ENCODE measurements around the gene MKLN1.
"Not testable (repeated sequence)": the region's sequence is repeated elsewhere in the genome, so short reads cannot be mapped to it uniquely, and the experiment has no call there.

Gene MKLN1

GRCh38 chr7:131320603-131321002 lies 7.1 kb upstream of the MKLN1 start:
- DNase-seq = no peak

GRCh38 chr7:131321656-131322055 lies 6.0 kb upstream of the MKLN1 start:
- no peak for DNase-seq

GRCh38 chr7:131322061-131322460 lies 5.6 kb upstream of the MKLN1 start:
- DNase-seq = no peak

DNA sequence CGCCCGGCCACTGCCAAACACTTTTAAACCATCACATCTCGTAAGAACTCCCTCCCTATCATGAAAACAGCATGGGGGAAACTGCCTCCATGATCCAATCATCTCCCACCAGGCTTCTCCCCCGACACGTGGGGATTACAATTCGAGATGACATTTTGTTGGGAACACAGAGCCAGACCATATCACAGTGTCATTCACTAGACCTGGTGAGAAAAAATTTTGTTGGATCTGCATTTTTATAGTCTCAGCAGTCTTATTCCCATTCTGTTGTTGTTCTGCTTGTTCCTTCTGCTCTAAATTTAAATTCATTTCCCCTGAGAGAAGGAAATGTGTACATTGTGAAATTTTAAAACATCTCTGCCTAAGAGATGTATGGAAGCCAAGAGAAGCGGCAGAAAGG lies 4.8 kb upstream of the MKLN1 start:
- DNase-seq = no peak

DNA sequence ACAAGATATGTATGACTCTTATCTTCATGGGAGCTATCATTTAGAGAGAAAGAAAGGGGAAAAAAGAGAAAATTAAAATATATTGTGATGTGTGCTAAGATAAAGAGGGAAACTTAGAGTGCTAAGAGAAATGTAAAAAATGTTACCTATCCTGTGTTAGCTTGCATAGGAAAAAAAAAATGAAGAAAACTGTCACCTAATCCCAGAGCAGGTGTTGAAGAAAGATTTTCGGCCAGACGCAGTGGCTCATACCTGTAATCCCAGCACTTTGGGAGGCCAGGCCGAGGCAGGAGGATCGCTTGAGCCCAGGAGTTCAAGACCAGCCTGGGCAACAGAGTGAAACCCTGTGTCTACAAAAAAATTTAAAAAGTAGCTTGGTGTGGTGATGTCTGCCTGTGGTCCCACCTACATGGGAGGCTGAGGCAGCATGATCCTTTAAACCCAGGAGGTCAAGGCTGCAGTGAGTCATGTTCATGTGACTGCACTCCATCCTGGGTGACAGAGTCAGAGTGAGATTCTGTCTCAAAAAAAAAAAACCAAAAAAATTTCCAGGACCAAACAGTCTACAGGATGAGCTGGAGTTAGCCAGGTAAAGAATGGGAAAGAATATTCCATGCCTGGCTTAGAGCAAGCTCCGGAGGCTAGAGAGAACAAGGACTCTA lies 2.4 kb upstream of the MKLN1 start:
- DNase-seq = no peak

DNA sequence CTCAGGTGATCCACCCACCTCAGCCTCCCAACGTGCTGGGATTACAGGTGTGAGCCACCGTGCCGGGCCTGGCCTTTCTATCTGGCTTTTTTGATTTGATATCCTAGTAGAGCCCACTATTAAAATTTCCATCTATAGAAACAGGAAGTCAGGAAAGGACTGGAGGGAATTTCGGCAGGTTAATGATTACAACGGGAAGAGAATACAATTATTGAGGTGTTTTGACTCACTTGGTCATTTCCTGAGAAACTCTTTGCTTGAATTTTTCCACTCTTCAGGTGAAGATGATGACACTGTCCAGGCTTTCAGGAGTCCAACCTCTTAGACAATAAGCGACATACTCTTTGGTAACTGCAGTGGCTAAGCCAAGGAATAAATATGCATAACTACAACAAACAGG lies 1.1 kb upstream of the MKLN1 start:
- DNase-seq = no peak

- no peak for DNase-seq
Observed at GRCh38 chr7:131327049-131327625, 539 bp upstream of the MKLN1 start.

GRCh38 chr7:131328377-131329175 lies 900 bp downstream of the MKLN1 start:
- no peak for DNase-seq

DNA sequence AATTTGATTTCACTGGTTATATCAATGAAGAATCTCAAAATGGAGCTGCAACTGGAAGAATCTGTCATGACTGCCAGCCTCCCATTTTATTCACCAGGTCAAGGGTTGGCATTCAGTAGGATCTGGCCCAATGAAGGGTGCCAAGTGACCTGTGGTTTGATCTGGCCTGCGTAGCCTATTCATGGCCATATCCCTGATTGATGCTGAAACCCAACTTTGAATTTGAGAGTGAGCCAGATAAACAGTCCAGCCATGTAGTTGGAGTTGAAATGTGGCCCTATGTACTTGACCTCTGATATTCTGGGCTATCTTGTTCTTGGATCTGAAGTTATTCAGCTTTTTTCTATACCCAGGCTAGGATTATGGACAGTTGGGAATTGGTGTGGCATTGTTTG lies 1.5 kb downstream of the MKLN1 start:
- no peak for DNase-seq

- no peak for DNase-seq
Observed at GRCh38 chr7:131330299-131330698, 2.6 kb downstream of the MKLN1 start.

- DNase-seq = no peak
Observed at GRCh38 chr7:131331806-131332205, 4.1 kb downstream of the MKLN1 start.

GRCh38 chr7:131332729-131333128 lies 5.1 kb downstream of the MKLN1 start:
- not testable (repeated sequence) for DNase-seq

DNA sequence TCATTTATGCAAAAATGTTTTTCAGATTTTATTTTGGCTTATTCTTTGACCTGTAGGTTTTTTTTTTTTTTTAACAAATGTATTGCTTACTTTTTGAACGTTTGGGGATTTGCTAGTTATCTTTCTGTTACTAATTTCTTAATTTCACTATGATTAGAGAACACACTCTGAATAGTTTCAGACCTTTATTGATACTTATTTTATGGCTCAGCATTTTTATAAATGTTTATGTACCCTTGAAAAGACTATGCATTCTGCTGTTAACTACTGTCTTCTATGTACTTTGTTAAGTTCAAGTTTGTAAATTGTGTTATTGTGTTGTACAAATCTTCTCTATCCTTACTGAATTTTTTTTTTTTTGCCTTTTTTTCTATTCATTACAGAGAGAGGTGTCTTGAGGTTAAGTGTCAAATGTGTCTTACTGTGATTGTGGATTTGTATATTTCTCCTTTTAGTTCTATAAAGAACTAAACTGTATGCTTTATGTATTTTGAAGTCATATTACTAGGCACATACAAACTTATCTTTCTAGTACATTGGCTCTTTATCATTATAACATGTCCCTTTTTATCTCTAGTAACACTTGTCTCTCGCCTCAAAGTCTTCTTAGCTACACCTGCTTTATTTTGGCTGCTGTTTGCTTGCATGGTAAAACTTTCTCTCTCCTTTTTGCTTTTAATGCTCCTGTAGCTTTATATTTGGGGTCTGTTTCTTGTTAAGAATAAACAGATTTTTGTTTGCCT lies 8.1 kb downstream of the MKLN1 start:
- DNase-seq = no peak

DNA sequence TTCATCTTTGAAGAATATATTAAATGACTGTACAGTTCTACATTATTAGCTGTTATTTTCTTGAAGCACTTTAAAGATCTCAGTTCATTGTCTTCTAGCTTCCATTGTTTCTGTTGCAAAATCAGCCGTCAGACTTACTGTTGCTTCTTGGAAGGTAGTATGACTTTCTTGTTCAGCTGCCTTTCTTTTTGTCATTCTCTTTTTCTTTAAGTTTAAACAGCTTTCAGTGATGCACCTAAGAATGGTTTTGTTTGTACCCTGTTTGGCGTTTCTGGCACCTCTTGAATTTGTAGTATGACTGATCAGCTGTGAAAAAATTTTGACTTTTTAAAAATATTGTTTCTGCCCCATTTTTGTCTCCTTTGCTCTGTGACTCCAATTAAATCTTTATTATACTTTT lies 9.3 kb downstream of the MKLN1 start:
- DNase-seq = no peak

GRCh38 chr7:131338173-131338572 lies 10.5 kb downstream of the MKLN1 start:
- no peak for DNase-seq

DNA sequence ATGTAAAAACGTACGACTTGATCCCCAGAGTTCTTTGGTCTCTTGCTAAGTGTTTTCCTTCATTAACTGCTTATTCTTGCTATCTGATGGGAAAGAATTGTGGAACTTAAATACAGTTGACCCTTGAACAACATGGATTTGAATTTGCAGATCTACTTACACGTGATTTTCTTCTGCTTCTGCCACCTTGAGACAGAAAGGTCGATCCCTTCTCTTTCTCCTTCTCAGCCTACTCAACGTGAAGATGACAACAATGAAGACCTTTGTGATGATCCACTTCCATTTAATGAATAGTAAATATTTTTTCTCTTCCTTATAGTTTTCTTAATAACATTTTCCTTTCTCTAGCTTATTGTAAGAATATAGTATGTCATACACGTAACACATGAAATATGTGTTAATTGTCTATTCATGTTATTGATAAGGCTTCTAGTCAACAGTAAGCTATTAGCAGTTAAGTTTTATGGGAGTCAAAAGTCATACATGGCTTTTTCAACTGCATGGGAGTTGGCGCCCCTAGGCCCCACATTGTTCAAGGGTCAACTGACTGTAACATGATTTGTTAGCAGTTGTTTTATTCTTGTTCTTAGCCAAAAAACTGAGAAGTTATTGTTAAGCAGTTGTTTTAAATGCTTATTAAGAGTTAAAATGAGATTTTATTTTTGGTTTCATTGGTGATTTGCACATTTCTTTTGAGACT lies 11.2 kb downstream of the MKLN1 start:
- DNase-seq = no peak

DNA sequence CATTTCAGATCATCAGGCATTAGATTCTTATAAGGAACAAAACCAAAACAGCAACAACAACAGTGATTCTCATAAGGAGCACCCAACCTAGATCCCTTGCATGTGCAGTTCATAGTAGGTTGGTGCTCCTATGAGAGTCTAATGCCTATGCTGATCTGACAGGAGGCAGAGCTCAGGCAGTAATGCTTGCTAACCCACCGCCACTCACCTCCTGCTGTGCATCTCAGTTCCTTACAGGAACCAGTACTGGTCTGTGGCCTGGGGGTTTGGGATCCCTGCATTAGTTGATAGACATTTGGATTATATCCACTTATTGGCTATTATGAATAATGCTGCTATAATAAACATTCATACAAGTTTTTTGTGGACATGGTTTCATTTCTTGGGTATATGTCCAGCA lies 14.0 kb downstream of the MKLN1 start:
- DNase-seq = no peak

DNA sequence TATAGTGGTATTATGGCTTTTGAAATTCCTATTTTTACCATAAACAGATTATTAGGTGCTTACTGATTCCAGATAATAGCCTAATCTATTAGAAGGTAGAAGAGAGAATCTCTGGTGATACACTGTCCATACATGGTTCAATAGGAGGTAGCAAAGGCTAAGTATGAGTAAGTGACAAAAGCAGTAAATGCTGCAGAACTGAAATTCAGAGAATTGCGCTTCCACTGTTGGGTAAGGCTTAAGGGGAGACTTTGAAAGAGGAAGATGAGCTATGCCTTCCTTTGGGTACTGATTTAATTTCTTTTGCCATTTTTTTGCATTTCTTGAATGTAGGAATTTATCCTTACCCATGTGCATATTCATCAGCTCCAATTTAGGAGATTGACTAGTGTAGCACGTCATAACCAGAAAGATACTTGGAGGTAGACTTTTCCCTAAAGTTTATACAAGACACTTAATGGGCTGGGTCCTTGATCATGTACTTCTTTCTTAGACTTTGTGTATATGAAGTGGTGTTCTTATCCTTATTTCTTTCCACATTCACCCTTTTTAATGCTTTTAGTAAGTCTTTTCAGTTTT lies 15.3 kb downstream of the MKLN1 start:
- DNase-seq = no peak

DNA sequence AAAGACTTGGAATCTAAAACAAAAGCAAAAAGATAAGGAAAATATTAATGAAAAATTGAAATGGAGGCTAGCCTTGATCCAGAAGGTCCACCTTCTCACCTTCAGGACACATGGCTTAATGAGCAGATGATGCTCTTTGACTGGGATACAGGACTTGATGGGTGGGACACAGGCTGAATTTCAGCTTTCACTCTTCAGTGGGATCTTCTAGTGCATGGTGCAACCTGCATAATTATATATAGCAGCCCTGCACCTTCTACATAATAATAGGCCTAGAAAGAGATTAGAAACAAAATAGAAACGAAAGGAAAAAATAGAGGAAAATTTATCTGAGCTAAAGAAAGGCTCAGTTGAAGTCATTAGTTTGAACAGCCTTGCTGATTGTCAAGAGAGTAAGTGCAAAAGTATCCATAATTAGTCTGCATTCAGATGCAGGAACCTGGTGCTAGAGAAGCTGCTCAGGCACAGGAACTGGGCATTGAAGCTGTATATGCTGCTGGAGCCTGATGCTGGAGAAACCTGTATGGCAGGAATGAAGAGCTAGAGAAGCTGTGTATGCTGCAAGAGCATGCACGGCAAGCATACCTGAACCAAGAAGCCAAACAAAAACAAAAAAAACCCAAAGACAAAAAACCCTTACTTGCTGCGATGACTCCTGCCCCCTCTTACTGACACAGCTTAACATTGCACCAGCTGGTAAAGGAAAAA lies 19.4 kb downstream of the MKLN1 start:
- DNase-seq = peak; percentile 14

DNA sequence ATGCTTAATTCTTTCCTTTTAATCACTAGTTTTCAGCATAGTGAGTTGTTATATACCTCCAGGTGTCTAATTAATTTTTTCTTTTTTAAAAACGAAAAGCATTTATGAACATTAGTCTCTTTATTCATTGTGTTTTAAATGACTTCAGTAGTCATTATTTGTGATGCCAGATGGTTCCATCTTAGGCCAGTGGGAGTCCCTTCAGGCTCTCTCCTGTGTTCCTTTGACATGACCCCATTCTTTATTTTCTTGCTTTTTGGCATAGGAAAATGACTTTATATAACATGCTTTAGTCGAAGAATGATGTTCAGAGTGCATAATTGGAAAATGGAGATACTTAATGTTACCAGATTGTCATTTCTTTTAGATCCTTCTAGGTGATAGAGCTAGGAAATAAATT lies 24.4 kb downstream of the MKLN1 start:
- no peak for DNase-seq

DNA sequence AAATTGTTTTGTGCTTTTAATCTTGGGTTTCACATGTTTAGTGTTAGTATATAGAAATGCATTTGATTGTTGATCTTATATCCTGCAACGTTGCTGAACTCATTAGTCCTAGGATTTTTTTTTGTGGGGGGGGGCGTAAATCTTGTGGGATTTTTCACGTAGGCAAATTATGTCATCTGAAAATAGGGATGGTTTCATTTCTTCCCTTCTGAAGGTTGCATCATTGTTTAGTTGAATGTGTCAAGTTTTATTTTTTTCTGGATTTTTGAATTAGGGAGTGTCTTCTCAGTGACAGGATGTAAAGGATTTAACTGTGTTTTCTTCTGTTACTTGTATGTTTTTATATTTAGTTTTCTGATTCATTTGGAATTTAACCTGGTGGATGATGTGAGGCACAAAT lies 26.7 kb downstream of the MKLN1 start:
- DNase-seq = no peak

All from NCI-H1105 (cell line).